GM19351 (cell line): Measurements from ENCODE around the gene VPS18.
A peak's percentile ranks its signal among the peaks of the same experiment; 100 is the strongest.

Source experiments
- ATAC-seq: cut with Tn5 transposase; IDR thresholded peaks from one replicate; pipeline ENCODE4 v1.9.1; 2021; ENCODE audit warnings: mild to moderate bottlenecking, moderate library complexity; ENCODE audit not compliant: unreplicated experiment

Gene VPS18

GRCh38 chr15:40900256-40901052 is 6.2 kb downstream of the VPS18 start:
- ATAC-seq = no peak

- ATAC-seq = no peak
Measured at GRCh38 chr15:40901053-40901443, 6.8 kb downstream of the VPS18 start.

- no peak for ATAC-seq
Measured at GRCh38 chr15:40902605-40903561, 8.6 kb downstream of the VPS18 start.

GRCh38 chr15:40904552-40905201 is 10.4 kb downstream of the VPS18 start:
- no peak for ATAC-seq

- ATAC-seq = peak; percentile 77
Measured at GRCh38 chr15:40906091-40906990, 12.1 kb downstream of the VPS18 start.

GRCh38 chr15:40906991-40907802 is 12.9 kb downstream of the VPS18 start:
- no peak for ATAC-seq

- no peak for ATAC-seq
Measured at GRCh38 chr15:40908095-40908494, 13.8 kb downstream of the VPS18 start.

GRCh38 chr15:40909662-40910630 is 15.7 kb downstream of the VPS18 start:
- no peak for ATAC-seq

GRCh38 chr15:40911141-40911540 is 16.9 kb downstream of the VPS18 start:
- no peak for ATAC-seq

- no peak for ATAC-seq
Measured at GRCh38 chr15:40911693-40912092, 17.4 kb downstream of the VPS18 start.

GRCh38 chr15:40912478-40912877 is 18.2 kb downstream of the VPS18 start:
- ATAC-seq = no peak

GRCh38 chr15:40914013-40914412 is 19.8 kb downstream of the VPS18 start:
- ATAC-seq = no peak

GRCh38 chr15:40914486-40914885 is 20.2 kb downstream of the VPS18 start:
- no peak for ATAC-seq

GRCh38 chr15:40915116-40915661 is 20.9 kb downstream of the VPS18 start:
- no peak for ATAC-seq

GRCh38 chr15:40915679-40916078 is 21.4 kb downstream of the VPS18 start:
- ATAC-seq = no peak

GRCh38 chr15:40917585-40917984 is 23.3 kb downstream of the VPS18 start:
- no peak for ATAC-seq

GRCh38 chr15:40918146-40918798 is 24.0 kb downstream of the VPS18 start:
- ATAC-seq = no peak
